GM23248 (cell line): ENCODE measurements around the gene GIPC2.

Source experiments
- EZH2 ChIP-seq: fragments of 200-600 bp; sonication (generic); IDR thresholded peaks from 2 replicates; pipeline ENCODE4 v1.6.1; 2018; ENCODE audit warnings: antibody characterized with exemption, mild to moderate bottlenecking; ENCODE audit not compliant: insufficient read depth, poor library complexity, severe bottlenecking
- EZH2phosphoT487 ChIP-seq: fragments of 200-600 bp; sonication (generic); IDR thresholded peaks from 2 replicates; pipeline ENCODE4 v1.6.1; 2018; ENCODE audit warnings: antibody characterized with exemption, moderate library complexity, mild to moderate bottlenecking, low read depth; ENCODE audit not compliant: insufficient read depth

DNA sequence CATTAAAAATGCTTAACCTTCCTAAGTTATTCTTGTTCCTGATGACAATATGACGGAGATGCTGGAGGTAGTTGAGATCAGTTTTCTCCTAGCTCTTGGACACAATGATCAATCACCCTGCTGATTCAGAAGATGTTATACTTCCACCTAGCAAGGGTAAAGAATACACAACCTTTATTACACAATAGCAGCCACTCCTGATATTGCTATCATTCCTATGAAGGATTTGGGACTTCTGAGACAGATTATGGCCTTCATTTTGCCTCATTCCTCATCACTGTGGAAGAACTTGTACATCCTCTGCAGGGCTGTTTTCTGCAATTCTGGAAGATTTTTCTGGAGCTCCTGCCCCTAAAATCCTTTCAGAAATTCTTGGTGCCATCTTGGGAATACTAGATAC lies 47.8 kb downstream of the GIPC2 start:
- TF ChIP-seq EZH2phosphoT487 (no peak), EZH2 (no peak)
